AG04450 (cell line): ENCODE measurements around the gene ZNF358. TPM values are rescaled to one million over a fixed set of nuclear protein-coding genes. Genes with fewer than 3 reads are reported as not detected.

Experiments used
- CTCF ChIA-PET: fragments of 300-600, 350-600 bp; formaldehyde crosslinking; extraction: SDS; loops from one replicate; lab custom pipeline; 2022; ENCODE audit warnings: antibody characterized with exemption, inconsistent platforms; lab: Charles Lee
- POLR2A ChIA-PET: fragments of 350-600 bp; formaldehyde crosslinking; extraction: SDS; loops from one replicate; lab custom pipeline; 2021; ENCODE audit warnings: antibody characterized with exemption, inconsistent platforms; lab: Yijun Ruan, JAX
- DNase-seq: peaks from one replicate; pipeline ENCODE4 v3.0.0-alpha.2; 2011; ENCODE audit warnings: low read depth, low spot score
- H3K27ac ChIP-seq: one replicate; pipeline ENCODE4 v1.5.1; 2012; ENCODE audit warnings: low read depth, low read length, control low read depth
- H3K27me3 ChIP-seq: one replicate; pipeline ENCODE4 v1.6.0; 2012; ENCODE audit warnings: low read length; ENCODE audit not compliant: control insufficient read depth, insufficient read depth
- H3K4me3 ChIP-seq: 2 replicates; pipeline ENCODE4 v1.5.1; 2011; ENCODE audit warnings: mild to moderate bottlenecking, low read depth, low read length, control low read depth
- H3K9me3 ChIP-seq: 2 replicates; pipeline ENCODE4 v1.5.1; 2012; ENCODE audit warnings: low read length; ENCODE audit not compliant: control insufficient read depth, insufficient read depth
- CTCF ChIP-seq: IDR thresholded peaks from 2 replicates; pipeline ENCODE4 v1.5.1; 2011; ENCODE audit warnings: low read depth, low read length, control low read depth, inconsistent platforms
- polyA plus RNA-seq: library from polyadenylated mRNA; depleted of rRNA; stranded (reverse); fragments of >200 nt; gene quantifications from 2 replicates; pipeline ENCODE4 v1.2.3, GENCODE V29; 2011

Gene ZNF358
- polyA plus RNA-seq, 1 experiment = 20.7 TPM

- ChIA-PET POLR2A (interaction anchor here (0.6 kb wide), 1 partner anchor 40 kb away, joined by 4 read pairs; no protein-coding TSS in a partner anchor), CTCF (no interaction called here)
- no peaks in the 10 kb centered on the region for H3K27me3 ChIP-seq
- no peak overlapping the region for H3K27ac ChIP-seq
- no peak overlapping the region for H3K4me3 ChIP-seq
- peaks cover 18% of the 10 kb centered on the region; the same call in 1 of the 2 replicates for H3K9me3 ChIP-seq
- TF ChIP-seq CTCF = no peak
- DNase-seq = no peak
Observed at GRCh38 chr19:7544626-7545025, 28.7 kb downstream of the ZNF358 start.

- H3K9me3 ChIP-seq = peaks cover 20% of the 10 kb centered on the region; the same call in 1 of the 2 replicates
- TF ChIP-seq CTCF = no peak
- ChIA-PET CTCF (no interaction called here), POLR2A (no interaction called here)
- no peak for DNase-seq
- no peak overlapping the region for H3K27ac ChIP-seq
- no peaks in the 10 kb centered on the region for H3K27me3 ChIP-seq
- H3K4me3 ChIP-seq = no peak overlapping the region
Observed at GRCh38 chr19:7545300-7545699, 29.4 kb downstream of the ZNF358 start.

GRCh38 chr19:7545904-7546303, 30.0 kb downstream of the ZNF358 start:
- Histone ChIP-seq H3K9me3 (peaks cover 20% of the 10 kb centered on the region; the same call in 1 of the 2 replicates), H3K27ac (no peak overlapping the region), H3K27me3 (no peaks in the 10 kb centered on the region), H3K4me3 (no peak overlapping the region)
- CTCF ChIA-PET = no interaction called here
- no peak for TF ChIP-seq CTCF
- DNase-seq = no peak
- POLR2A ChIA-PET = no interaction called here

- ChIA-PET POLR2A (interaction anchor here (0.7 kb wide), 1 partner anchor 442 kb away, joined by 4 read pairs; no protein-coding TSS in a partner anchor), CTCF (interaction anchor here (0.6 to 1.7 kb wide), 2 partner anchors 20 to 21 kb away, joined by 3 to 9 read pairs; no protein-coding TSS in a partner anchor)
- H3K4me3 ChIP-seq = no peak overlapping the region
- peaks cover 13% of the 10 kb centered on the region; the same call in 1 of the 2 replicates for H3K9me3 ChIP-seq
- H3K27ac ChIP-seq = no peak overlapping the region
- no peak for DNase-seq
- H3K27me3 ChIP-seq = no peaks in the 10 kb centered on the region
- TF ChIP-seq CTCF = no peak
Observed at GRCh38 chr19:7547159-7547558, 31.3 kb downstream of the ZNF358 start.

GRCh38 chr19:7549429-7550148, 33.7 kb downstream of the ZNF358 start:
- H3K27me3 ChIP-seq = no peaks in the 10 kb centered on the region
- no peak for DNase-seq
- ChIA-PET CTCF (interaction anchor here (1.8 kb wide), 1 partner anchor 19 kb away, joined by 6 read pairs; no protein-coding TSS in a partner anchor), POLR2A (interaction anchor here (0.7 kb wide), 1 partner anchor 15 kb away, joined by 3 read pairs; no protein-coding TSS in a partner anchor)
- no peak overlapping the region for H3K27ac ChIP-seq
- no peak for TF ChIP-seq CTCF
- peaks cover 17% of the 10 kb centered on the region; the same call in 1 of the 2 replicates for H3K9me3 ChIP-seq
- H3K4me3 ChIP-seq = no peak overlapping the region
